8988T (cell line): ENCODE measurements around the gene NHSL2.
"Not testable (repeated sequence)": the region's sequence is repeated elsewhere in the genome, so short reads cannot be mapped to it uniquely, and the experiment has no call there.

Source experiments
- DNase-seq: peaks from one replicate; pipeline ENCODE4 v3.0.0; 2011

NHSL2 gene

GRCh38 chrX:72133851-72134546 is 223.4 kb downstream of the NHSL2 start:
- no peak for DNase-seq

- no peak for DNase-seq
These were observed 227.3 kb downstream of the NHSL2 start for GRCh38 chrX:72137846-72138495.

GRCh38 chrX:72139538-72139937 is 228.9 kb downstream of the NHSL2 start:
- DNase-seq, result no peak

- DNase-seq, result no peak
These were observed 230.8 kb downstream of the NHSL2 start for GRCh38 chrX:72141372-72142004.

- no peak for DNase-seq
These were observed 231.6 kb downstream of the NHSL2 start for GRCh38 chrX:72142094-72142793.

GRCh38 chrX:72142794-72143608 is 232.4 kb downstream of the NHSL2 start:
- DNase-seq, result no peak

- DNase-seq, result no peak
These were observed 232.9 kb downstream of the NHSL2 start for GRCh38 chrX:72143609-72143907.

GRCh38 chrX:72145181-72145580 is 234.5 kb downstream of the NHSL2 start:
- no peak for DNase-seq

GRCh38 chrX:72146527-72146926 is 235.9 kb downstream of the NHSL2 start:
- DNase-seq, result no peak

GRCh38 chrX:72158773-72159172 is 248.1 kb downstream of the NHSL2 start:
- no peak for DNase-seq

- DNase-seq, result no peak
These were observed 249.1 kb downstream of the NHSL2 start for GRCh38 chrX:72159769-72160168.

- no peak for DNase-seq
These were observed 254.9 kb downstream of the NHSL2 start for GRCh38 chrX:72165551-72165950.

GRCh38 chrX:72169008-72169728 is 258.5 kb downstream of the NHSL2 start:
- DNase-seq, result no peak

GRCh38 chrX:72176289-72176688 is 265.6 kb downstream of the NHSL2 start:
- DNase-seq, result not testable (repeated sequence)

GRCh38 chrX:72176981-72177380 is 266.3 kb downstream of the NHSL2 start:
- no peak for DNase-seq

GRCh38 chrX:72180539-72180938 is 269.9 kb downstream of the NHSL2 start:
- DNase-seq, result no peak

GRCh38 chrX:72181178-72182125 is 270.8 kb downstream of the NHSL2 start, which contains the start of gene PIN4:
TSS of gene PIN4 (plus strand) at chrX:72181757. CDS start at chrX:72181786, 29 bp downstream.
- DNase-seq, result peak; percentile 27

GRCh38 chrX:72182924-72183323 is 272.3 kb downstream of the NHSL2 start:
- no peak for DNase-seq

- no peak for DNase-seq
These were observed 291.3 kb downstream of the NHSL2 start for GRCh38 chrX:72201836-72202536.
